GM21737 (cell line): ENCODE measurements around the gene KLK2.

ENCODE experiments used
- ATAC-seq: cut with Tn5 transposase; IDR thresholded peaks from one replicate; pipeline ENCODE4 v1.9.1; 2021; ENCODE audit warnings: mild to moderate bottlenecking, moderate library complexity; ENCODE audit not compliant: unreplicated experiment

The KLK2 gene

DNA sequence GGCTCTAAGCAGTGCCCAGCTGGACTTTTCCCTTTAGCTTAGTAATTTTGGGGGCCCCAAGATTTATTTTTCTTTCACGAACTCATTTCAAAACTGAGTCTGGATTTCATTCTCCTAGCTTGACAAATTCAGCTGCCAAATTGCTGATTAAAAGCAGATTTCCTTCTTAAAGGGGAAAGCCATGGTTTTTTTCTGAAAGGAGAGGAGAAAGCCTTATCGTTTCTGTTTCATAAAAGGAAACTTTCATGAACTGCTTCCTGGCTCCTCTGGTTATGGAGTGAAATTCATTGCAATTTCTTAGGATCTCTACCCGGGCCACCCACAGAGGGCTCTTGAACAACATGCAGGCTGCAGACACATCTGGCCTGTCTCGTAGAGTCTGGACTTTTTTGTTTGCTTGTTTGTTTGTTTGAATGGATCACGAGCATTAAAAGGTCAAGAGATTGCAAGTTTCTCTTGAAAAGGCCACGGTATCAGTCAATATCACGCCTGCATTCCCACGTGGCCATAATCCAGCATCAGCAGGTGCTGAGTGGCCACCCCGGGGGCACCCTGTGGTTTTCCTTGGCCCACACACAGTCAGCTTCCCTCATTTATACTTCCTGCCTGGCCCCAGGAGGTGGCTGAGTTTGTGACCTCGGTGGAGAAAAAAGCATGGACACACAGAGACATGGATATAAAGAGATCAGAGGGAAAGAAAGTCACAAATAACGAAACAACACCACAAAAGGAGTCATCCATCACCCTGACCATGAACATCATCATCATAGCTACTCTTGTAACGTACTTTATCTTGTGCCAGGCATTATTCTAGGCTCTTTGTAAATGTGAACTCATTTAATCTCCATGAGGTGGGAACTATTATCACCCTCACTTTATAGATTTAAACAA lies 48.4 kb downstream of the KLK2 start:
- ATAC-seq = no peak

DNA sequence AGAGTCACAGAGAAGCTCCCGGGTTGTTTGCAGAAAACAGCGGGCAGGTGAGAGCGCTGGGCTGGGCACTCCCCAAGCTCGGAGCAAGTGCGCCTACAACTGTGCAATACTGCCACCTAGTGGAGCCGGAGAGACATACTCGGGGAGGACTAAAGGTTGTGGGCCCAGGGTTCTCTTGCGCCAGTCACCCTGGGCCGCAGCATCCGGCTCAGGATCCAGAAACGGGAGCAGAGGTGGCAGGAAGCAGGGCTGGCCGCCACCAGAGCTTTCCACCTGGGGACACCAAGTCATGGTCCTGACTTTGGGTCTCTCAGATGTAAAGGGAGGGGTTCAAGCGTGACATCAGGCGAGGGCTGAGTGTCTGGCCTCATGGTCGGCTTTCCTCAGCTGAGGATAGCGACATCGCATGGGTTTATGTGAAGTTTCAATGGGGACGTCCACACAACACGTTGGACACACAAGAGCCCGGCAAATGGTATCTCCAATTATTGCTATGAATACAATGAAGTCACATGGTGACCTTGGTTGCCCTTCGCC lies 49.1 kb downstream of the KLK2 start:
- ATAC-seq = peak; percentile 83

DNA sequence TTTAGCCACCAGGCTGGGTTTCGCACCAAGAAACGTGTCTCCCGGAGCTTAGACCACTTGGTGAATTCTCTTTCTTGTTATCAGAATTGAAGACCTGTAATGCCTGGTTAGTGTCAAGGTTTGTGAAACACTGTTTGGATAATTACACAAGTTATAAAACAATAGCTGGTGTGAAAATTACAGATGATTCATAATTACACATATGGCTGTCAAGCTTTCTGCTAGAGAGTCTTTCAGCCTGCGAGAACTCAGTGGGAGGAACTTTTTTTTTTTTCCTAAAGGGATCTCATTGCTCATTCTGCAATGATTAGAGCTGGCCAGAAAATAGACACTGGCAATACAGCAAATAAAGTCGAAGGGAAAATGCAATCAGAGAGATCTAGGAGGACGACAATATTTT lies 51.3 kb downstream of the KLK2 start:
- no peak for ATAC-seq

DNA sequence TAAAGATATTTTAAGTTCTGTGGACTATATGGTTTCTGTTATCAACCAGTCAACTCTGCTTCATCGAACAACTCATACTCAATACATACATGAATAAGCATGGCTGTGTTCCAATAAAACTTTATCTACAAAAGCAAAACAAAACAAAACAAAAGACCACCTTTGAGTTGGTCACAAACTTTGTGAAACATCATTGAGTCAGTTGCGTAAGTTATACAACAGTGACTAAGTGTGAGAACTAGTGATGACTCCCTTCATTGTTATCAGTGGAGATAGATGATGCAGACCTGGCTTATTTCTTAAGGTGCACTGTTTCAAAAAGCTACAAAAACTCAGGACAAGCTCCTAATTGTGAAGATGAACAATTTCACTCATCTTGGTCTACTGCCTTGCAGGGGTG lies 52.5 kb downstream of the KLK2 start:
- no peak for ATAC-seq

DNA sequence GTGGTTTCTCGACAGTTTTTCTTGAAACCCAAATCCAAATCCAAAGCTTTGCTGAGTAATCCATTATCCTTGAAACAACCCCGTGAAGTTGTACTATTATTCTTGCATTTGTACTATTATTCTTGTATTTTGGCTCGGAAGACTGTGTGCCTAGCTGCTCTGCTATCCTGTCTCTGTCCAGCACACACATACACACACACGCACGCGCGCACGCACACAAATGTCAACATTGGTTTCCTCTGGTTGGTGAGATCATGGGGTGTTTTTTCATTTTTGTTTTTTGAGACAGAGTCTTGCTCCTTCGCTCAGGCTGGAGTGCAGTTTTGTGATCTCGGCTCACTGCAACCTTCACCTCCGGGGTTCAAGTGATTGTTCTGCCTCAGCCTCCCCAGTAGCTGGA lies 52.9 kb downstream of the KLK2 start:
- no peak for ATAC-seq

DNA sequence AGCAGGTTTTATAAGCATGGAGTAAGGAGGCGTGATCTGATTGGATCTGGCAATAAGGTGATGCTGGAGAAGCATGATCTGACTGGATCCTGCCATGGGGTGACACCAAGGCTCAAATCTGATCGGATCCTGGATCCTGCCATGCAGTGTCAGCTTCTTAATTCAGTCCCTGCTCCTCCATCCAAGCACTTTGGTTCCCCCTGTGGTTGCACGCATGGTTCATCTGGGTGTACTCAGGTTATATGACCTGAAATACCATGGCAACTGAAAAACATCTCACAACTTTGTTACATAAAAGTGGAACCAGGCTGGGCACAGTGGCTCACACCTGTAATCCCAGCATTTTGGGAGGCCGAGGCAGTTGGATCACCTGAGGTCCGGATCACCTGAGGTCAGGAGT lies 55.6 kb downstream of the KLK2 start:
- no peak for ATAC-seq
